ENCODE data around the gene MRFAP1L1.

The MRFAP1L1 gene

GRCh38 chr4:6671648-6672047 lies 38.0 kb downstream of the MRFAP1L1 start:
- peaks cover 19% of the 10 kb centered on the region for H3K36me3 ChIP-seq (ENCODE audit: control insufficient read depth, low read length)
- peaks cover 33% of the 10 kb centered on the region for H3K4me1 ChIP-seq (ENCODE audit: control insufficient read depth, low read length)
- H3K9me3 ChIP-seq (ENCODE audit: control insufficient read depth, insufficient read depth, low read length): no peaks in the 10 kb centered on the region
- H3K4me2 ChIP-seq (ENCODE audit: low read length): no peak overlapping the region
- H3K79me2 ChIP-seq (ENCODE audit: control insufficient read depth, low read length): peaks cover 28% of the 10 kb centered on the region
- no peaks in the 10 kb centered on the region for H3K27me3 ChIP-seq (ENCODE audit: control insufficient read depth, low read length)
- no peak overlapping the region for H3K4me3 ChIP-seq (ENCODE audit: low read length)
- no peak for TF ChIP-seq EZH2phosphoT487 (IDR thresholded peaks at IDR 0.05; ENCODE audit: borderline replicate concordance, low read length)
- peaks cover 14% of the 10 kb centered on the region; the same call in 1 of the 2 replicates for H4K20me1 ChIP-seq (ENCODE audit: control insufficient read depth, insufficient read depth, low read depth, low read length)
- H3K9me2 ChIP-seq (replicated peaks; ENCODE audit: control insufficient read depth, low read length): no peaks in the 10 kb centered on the region
- no peak overlapping the region for H3K27ac ChIP-seq (ENCODE audit: low read depth, low read length)
- no peaks in the 10 kb centered on the region for H3F3A ChIP-seq (ENCODE audit: control insufficient read depth, insufficient read depth)

GRCh38 chr4:6668391-6668790 lies 41.3 kb downstream of the MRFAP1L1 start:
- Histone ChIP-seq H4K20me1 (ENCODE audit: control insufficient read depth, insufficient read depth, low read depth, low read length) (no peaks in the 10 kb centered on the region), H3K9me3 (ENCODE audit: control insufficient read depth, insufficient read depth, low read length) (no peaks in the 10 kb centered on the region), H3K36me3 (ENCODE audit: control insufficient read depth, low read length) (no peaks in the 10 kb centered on the region), H3K9me2 (replicated peaks; ENCODE audit: control insufficient read depth, low read length) (no peaks in the 10 kb centered on the region), H3K4me2 (ENCODE audit: low read length) (no peak overlapping the region), H3F3A (ENCODE audit: control insufficient read depth, insufficient read depth) (no peaks in the 10 kb centered on the region), H3K27me3 (ENCODE audit: control insufficient read depth, low read length) (peaks cover under 1% of the 10 kb centered on the region; the same call in 1 of the 2 replicates), H3K4me1 (ENCODE audit: control insufficient read depth, low read length) (peaks cover 3% of the 10 kb centered on the region), H3K27ac (ENCODE audit: low read depth, low read length) (no peak overlapping the region), H3K79me2 (ENCODE audit: control insufficient read depth, low read length) (no peaks in the 10 kb centered on the region), H3K4me3 (ENCODE audit: low read length) (no peak overlapping the region)
- TF ChIP-seq CTCF (IDR thresholded peaks at IDR 0.05; ENCODE audit: low read depth, low read length, poor library complexity, severe bottlenecking): no peak
- no peak for TF ChIP-seq EZH2phosphoT487 (IDR thresholded peaks at IDR 0.05; ENCODE audit: borderline replicate concordance, low read length)

GRCh38 chr4:6665320-6665654 lies 44.4 kb downstream of the MRFAP1L1 start:
- Histone ChIP-seq H4K20me1 (ENCODE audit: control insufficient read depth, insufficient read depth, low read depth, low read length) (no peaks in the 10 kb centered on the region), H3K36me3 (ENCODE audit: control insufficient read depth, low read length) (no peaks in the 10 kb centered on the region), H3K27me3 (ENCODE audit: control insufficient read depth, low read length) (peaks cover 21% of the 10 kb centered on the region), H3K9me3 (ENCODE audit: control insufficient read depth, insufficient read depth, low read length) (no peaks in the 10 kb centered on the region), H3F3A (ENCODE audit: control insufficient read depth, insufficient read depth) (no peaks in the 10 kb centered on the region), H3K79me2 (ENCODE audit: control insufficient read depth, low read length) (no peaks in the 10 kb centered on the region), H3K27ac (ENCODE audit: low read depth, low read length) (no peak overlapping the region), H3K9me2 (replicated peaks; ENCODE audit: control insufficient read depth, low read length) (no peaks in the 10 kb centered on the region), H3K4me3 (ENCODE audit: low read length) (no peak overlapping the region), H3K4me2 (ENCODE audit: low read length) (no peak overlapping the region), H3K4me1 (ENCODE audit: control insufficient read depth, low read length) (no peaks in the 10 kb centered on the region)
- TF ChIP-seq EZH2phosphoT487 (IDR thresholded peaks at IDR 0.05; ENCODE audit: borderline replicate concordance, low read length) (no peak), CTCF (IDR thresholded peaks at IDR 0.05; ENCODE audit: low read depth, low read length, poor library complexity, severe bottlenecking) (no peak)

- no peaks in the 10 kb centered on the region for H3K9me2 ChIP-seq (replicated peaks; ENCODE audit: control insufficient read depth, low read length)
- no peaks in the 10 kb centered on the region for H3K4me1 ChIP-seq (ENCODE audit: control insufficient read depth, low read length)
- H3K27ac ChIP-seq (ENCODE audit: low read depth, low read length): no peak overlapping the region
- no peaks in the 10 kb centered on the region for H3K79me2 ChIP-seq (ENCODE audit: control insufficient read depth, low read length)
- no peaks in the 10 kb centered on the region for H3K9me3 ChIP-seq (ENCODE audit: control insufficient read depth, insufficient read depth, low read length)
- no peak overlapping the region for H3K4me3 ChIP-seq (ENCODE audit: low read length)
- H3K36me3 ChIP-seq (ENCODE audit: control insufficient read depth, low read length): no peaks in the 10 kb centered on the region
- H3K27me3 ChIP-seq (ENCODE audit: control insufficient read depth, low read length): peaks cover 25% of the 10 kb centered on the region
- no peaks in the 10 kb centered on the region for H3F3A ChIP-seq (ENCODE audit: control insufficient read depth, insufficient read depth)
- TF ChIP-seq CTCF (IDR thresholded peaks at IDR 0.05; ENCODE audit: low read depth, low read length, poor library complexity, severe bottlenecking) (no peak), EZH2phosphoT487 (IDR thresholded peaks at IDR 0.05; ENCODE audit: borderline replicate concordance, low read length) (no peak)
- H4K20me1 ChIP-seq (ENCODE audit: control insufficient read depth, insufficient read depth, low read depth, low read length): no peaks in the 10 kb centered on the region
- no peak overlapping the region for H3K4me2 ChIP-seq (ENCODE audit: low read length)
Observed at GRCh38 chr4:6663596-6664393, 45.9 kb downstream of the MRFAP1L1 start.

All from DOHH2 (cell line).